H9 (cell line): ENCODE measurements around the gene MORN1. TPM values are rescaled to one million over a fixed set of nuclear protein-coding genes. Genes with fewer than 3 reads are reported as not detected.
A peak's percentile ranks its signal among the peaks of the same experiment; 100 is the strongest.

Experiments used
- DNase-seq: peaks from one replicate; pipeline ENCODE4 v3.0.0-alpha.2; 2017
- H2AFZ ChIP-seq: one replicate; pipeline ENCODE4 v1.6.1; 2013; ENCODE audit warnings: mild to moderate bottlenecking, low read length, control low read depth, moderate library complexity
- H2AK5ac ChIP-seq: 2 replicates; pipeline ENCODE4 v1.6.1; 2013; ENCODE audit warnings: low read length, control low read depth, mixed read lengths; ENCODE audit not compliant: insufficient read length
- H2BK120ac ChIP-seq: one replicate; pipeline ENCODE4 v1.6.1; 2013; ENCODE audit warnings: low read depth, mild to moderate bottlenecking, low read length, control low read depth, inconsistent platforms; ENCODE audit not compliant: poor library complexity, severe bottlenecking
- H2BK12ac ChIP-seq: 2 replicates; pipeline ENCODE4 v1.6.1; 2013; ENCODE audit warnings: low read length, control low read depth, mixed read lengths, low read depth; ENCODE audit not compliant: insufficient read length
- H2BK15ac ChIP-seq: 2 replicates; pipeline ENCODE4 v1.6.1; 2013; ENCODE audit warnings: low read depth, low read length, control low read depth
- H2BK20ac ChIP-seq: one replicate; pipeline ENCODE4 v1.6.1; 2013; ENCODE audit warnings: low read depth, mild to moderate bottlenecking, low read length, control low read depth, inconsistent platforms; ENCODE audit not compliant: poor library complexity, severe bottlenecking
- H2BK5ac ChIP-seq: 2 replicates; pipeline ENCODE4 v1.6.1; 2013; ENCODE audit warnings: low read length, control low read depth, mixed read lengths; ENCODE audit not compliant: insufficient read length
- H3K14ac ChIP-seq: 2 replicates; pipeline ENCODE4 v1.6.1; 2013; ENCODE audit warnings: low read length, control low read depth; ENCODE audit not compliant: insufficient read depth
- H3K18ac ChIP-seq: 2 replicates; pipeline ENCODE4 v1.6.1; 2013; ENCODE audit warnings: low read depth, mild to moderate bottlenecking, mixed read lengths, low read length, control low read depth; ENCODE audit not compliant: insufficient read length
- H3K23ac ChIP-seq: 2 replicates; pipeline ENCODE4 v1.6.1; 2013; ENCODE audit warnings: low read length, control low read depth, mixed read lengths, low read depth; ENCODE audit not compliant: insufficient read length
- H3K23me2 ChIP-seq: 2 replicates; pipeline ENCODE4 v1.6.1; 2013; ENCODE audit warnings: low read depth, mild to moderate bottlenecking, mixed read lengths, low read length, control low read depth; ENCODE audit not compliant: insufficient read length, poor library complexity, severe bottlenecking
- H3K27ac ChIP-seq: 2 replicates; pipeline ENCODE4 v1.5.1; 2013; ENCODE audit warnings: low read length, control low read depth, mixed read lengths, low read depth; ENCODE audit not compliant: insufficient read length
- H3K27me3 ChIP-seq: 2 replicates; pipeline ENCODE4 v1.6.1; 2013; ENCODE audit warnings: low read length, control low read depth, inconsistent platforms; ENCODE audit not compliant: insufficient read depth
- H3K4ac ChIP-seq: 2 replicates; pipeline ENCODE4 v1.6.1; 2013; ENCODE audit warnings: low read depth, mild to moderate bottlenecking, control low read depth, inconsistent platforms, low read length, moderate library complexity
- H3K4me1 ChIP-seq: 2 replicates; pipeline ENCODE4 v1.6.1; 2013; ENCODE audit warnings: low read length, control low read depth, inconsistent platforms; ENCODE audit not compliant: insufficient read depth
- H3K4me2 ChIP-seq: 2 replicates; pipeline ENCODE4 v1.6.1; 2013; ENCODE audit warnings: low read length, control low read depth, mixed read lengths; ENCODE audit not compliant: insufficient read length, insufficient read depth
- H3K56ac ChIP-seq: 2 replicates; pipeline ENCODE4 v1.6.1; 2013; ENCODE audit warnings: low read depth, mild to moderate bottlenecking, mixed read lengths, low read length, control low read depth; ENCODE audit not compliant: insufficient read length
- H3K79me1 ChIP-seq: 2 replicates; pipeline ENCODE4 v1.6.1; 2013; ENCODE audit warnings: low read depth, mild to moderate bottlenecking, moderate library complexity, low read length, control low read depth, inconsistent platforms; ENCODE audit not compliant: insufficient read depth, poor library complexity, severe bottlenecking
- H3K79me2 ChIP-seq: 2 replicates; pipeline ENCODE4 v1.6.1; 2013; ENCODE audit warnings: low read length, control low read depth, inconsistent platforms; ENCODE audit not compliant: insufficient read depth
- H3K9ac ChIP-seq: 2 replicates; pipeline ENCODE4 v1.6.1; 2013; ENCODE audit warnings: low read length, control low read depth, mixed read lengths; ENCODE audit not compliant: insufficient read length; ENCODE audit errors: extremely low read depth
- H3K9me3 ChIP-seq: one replicate; pipeline ENCODE4 v1.6.1; 2013; ENCODE audit warnings: low read depth, low read length, inconsistent platforms; ENCODE audit not compliant: control insufficient read depth
- H3T11ph ChIP-seq: one replicate; pipeline ENCODE4 v1.6.1; 2013; ENCODE audit warnings: mild to moderate bottlenecking, low read length, control low read depth, inconsistent platforms
- H4K20me1 ChIP-seq: one replicate; pipeline ENCODE4 v1.6.1; 2013; ENCODE audit not compliant: control insufficient read depth, insufficient read length, insufficient read depth
- H4K5ac ChIP-seq: 2 replicates; pipeline ENCODE4 v1.6.1; 2013; ENCODE audit warnings: low read depth, mild to moderate bottlenecking, mixed read lengths, low read length, control low read depth; ENCODE audit not compliant: insufficient read length
- H4K8ac ChIP-seq: replicated peaks from 2 replicates; pipeline ENCODE4 v1.6.1; 2013; ENCODE audit warnings: low read length, control low read depth, mixed read lengths, low read depth; ENCODE audit not compliant: insufficient read length
- H4K91ac ChIP-seq: 2 replicates; pipeline ENCODE4 v1.6.1; 2013; ENCODE audit warnings: low read depth, mild to moderate bottlenecking, moderate library complexity, mixed read lengths, low read length, control low read depth; ENCODE audit not compliant: insufficient read length
- H3K27ac Mint-ChIP-seq, 3 experiments: 2 replicates in 2 of 3; 3 replicates in 1 of 3; pipeline ENCODE4 v1.8.0; 2020 to 2021; ENCODE audit warnings: mixed read lengths in 3 of 3, mild to moderate bottlenecking in 1 of 3, moderate library complexity in 1 of 3
- H3K27me3 Mint-ChIP-seq: 2 replicates; pipeline ENCODE4 v1.8.0; 2021; ENCODE audit warnings: low read depth, mild to moderate bottlenecking, moderate library complexity, mixed read lengths
- H3K36me3 Mint-ChIP-seq, 3 experiments: 2 replicates in 2 of 3; 3 replicates in 1 of 3; pipeline ENCODE4 v1.8.0; 2020 to 2021; ENCODE audit warnings: low read depth in 3 of 3, mixed read lengths in 3 of 3; ENCODE audit not compliant: insufficient read depth in 1 of 3
- H3K4me1 Mint-ChIP-seq, 2 experiments: 2 replicates each; pipeline ENCODE4 v1.8.0; 2020; ENCODE audit warnings: mixed read lengths in 2 of 2
- H3K4me3 Mint-ChIP-seq, 2 experiments: 2 replicates in 1 of 2; 3 replicates in 1 of 2; pipeline ENCODE4 v1.8.0; 2020 to 2021; ENCODE audit warnings: mild to moderate bottlenecking in 2 of 2, mixed read lengths in 2 of 2, moderate library complexity in 1 of 2
- H3K9me3 Mint-ChIP-seq, 2 experiments: 2 replicates in 1 of 2; 3 replicates in 1 of 2; pipeline ENCODE4 v1.8.0; 2020; ENCODE audit warnings: mild to moderate bottlenecking in 2 of 2, mixed read lengths in 2 of 2, moderate library complexity in 1 of 2
- CTCF ChIP-seq: fragments of 200-600 bp; sonication (generic); conservative IDR thresholded peaks from 3 replicates; pipeline ENCODE4 v1.8.0; 2021; ENCODE audit warnings: antibody characterized with exemption, mild to moderate bottlenecking
- WGBS: extraction: QIAGEN DNeasy Blood & Tissue Kit; methylation state at CpG from one replicate; pipeline ENCODE4 v1.1.7; 2013; ENCODE audit warnings: missing lambda C conversion rate, low lambda C conversion rate, mixed read lengths; ENCODE audit not compliant: insufficient read length; ENCODE audit errors: extremely low coverage; 5-methylcytosine and 5-hydroxymethylcytosine counted together
- total RNA-seq: library from RNA; stranded (reverse); gene quantifications from 2 replicates; pipeline ENCODE4 v1.2.1, GENCODE V29; 2021

The MORN1 gene
- total RNA-seq, 1 experiment from 2014 or later, result 12.7 TPM

- Mint-ChIP-seq H3K9me3 (no peaks in the 10 kb centered on the region), H3K4me3 (no peak overlapping the region), H3K27ac (peak overlapping the region in 2 of 3 experiments; percentile 36 to 57; a peak in 2 of 7 replicates), H3K4me1 (no peaks in the 10 kb centered on the region), H3K27me3 (no peaks in the 10 kb centered on the region; the same call in 1 of the 2 replicates), H3K36me3 (peaks cover 10 to 87% (median 75%) of the 10 kb centered on the region in 3 experiments; a peak in 6 of 7 replicates)
- Histone ChIP-seq H2BK15ac (no peak overlapping the region), H3K56ac (no peak overlapping the region), H3K4me1 (no peaks in the 10 kb centered on the region), H3K4ac (no peak overlapping the region), H4K91ac (no peak overlapping the region), H3K27ac (no peak overlapping the region), H3K27me3 (no peaks in the 10 kb centered on the region), H2BK120ac (no peak overlapping the region), H2BK20ac (no peak overlapping the region), H3K23ac (no peak overlapping the region), H2BK5ac (no peak overlapping the region), H3K9me3 (no peaks in the 10 kb centered on the region), H2AK5ac (no peak overlapping the region), H3K14ac (no peak overlapping the region), H3K79me1 (no peaks in the 10 kb centered on the region), H2AFZ (no peak overlapping the region), H4K20me1 (no peaks in the 10 kb centered on the region), H3K79me2 (no peaks in the 10 kb centered on the region), H4K5ac (no peak overlapping the region), H4K8ac (no peak overlapping the region), H2BK12ac (no peak overlapping the region), H3K4me2 (no peak overlapping the region), H3K9ac (no peak overlapping the region), H3T11ph (no peak overlapping the region), H3K23me2 (no peaks in the 10 kb centered on the region), H3K18ac (no peak overlapping the region)
- no peak for DNase-seq
- WGBS, result no CpG with 5 or more reads among the region's 23 CpGs
- TF ChIP-seq CTCF, result no peak
These were observed 11.1 kb upstream of the MORN1 start for GRCh38 chr1:2402420-2402819.
